BJ (cell line): Measurements from ENCODE around the gene ARID5B. TPM values are rescaled to one million over a fixed set of nuclear protein-coding genes. Genes with fewer than 3 reads are reported as not detected.

ENCODE experiments used
- CTCF ChIA-PET: fragments of 350-600 bp; formaldehyde crosslinking; extraction: SDS; loops from one replicate; lab custom pipeline; 2021; ENCODE audit warnings: antibody characterized with exemption, inconsistent platforms; lab: Yijun Ruan, JAX
- POLR2A ChIA-PET: fragments of 300-600 bp; sonication (Branson Sonifier 250); formaldehyde crosslinking; extraction: SDS; loops from one replicate; lab custom pipeline; 2021; ENCODE audit warnings: antibody characterized with exemption; lab: Charles Lee
- DNase-seq: peaks from one replicate; pipeline ENCODE4 v3.0.0-alpha.2; 2011; ENCODE audit warnings: low read depth
- H3K27me3 ChIP-seq: 2 replicates; pipeline ENCODE4 v1.6.0; 2011; ENCODE audit warnings: low read length; ENCODE audit not compliant: control insufficient read depth, insufficient read depth
- H3K36me3 ChIP-seq: 2 replicates; pipeline ENCODE4 v1.5.1; 2011; ENCODE audit warnings: low read length; ENCODE audit not compliant: control insufficient read depth, insufficient read depth
- H3K4me3 ChIP-seq: 2 replicates; pipeline ENCODE4 v1.5.1; 2011; ENCODE audit warnings: low read depth, mild to moderate bottlenecking, control low read depth, low read length
- polyA plus RNA-seq: library from polyadenylated mRNA; depleted of rRNA; stranded (reverse); fragments of >200 nt; gene quantifications from 2 replicates; pipeline ENCODE4 v1.2.3, GENCODE V29; 2011
- TF ChIP-seq, protein P1 (sequence below): IDR thresholded peaks from 2 replicates; pipeline ENCODE4 v1.5.1; 2011; ENCODE audit warnings: low read depth, mild to moderate bottlenecking, control low read depth, inconsistent platforms, low read length, moderate library complexity; ENCODE audit not compliant: insufficient read depth

ARID5B gene
- polyA plus RNA-seq, 1 experiment = 73.8 TPM

DNA sequence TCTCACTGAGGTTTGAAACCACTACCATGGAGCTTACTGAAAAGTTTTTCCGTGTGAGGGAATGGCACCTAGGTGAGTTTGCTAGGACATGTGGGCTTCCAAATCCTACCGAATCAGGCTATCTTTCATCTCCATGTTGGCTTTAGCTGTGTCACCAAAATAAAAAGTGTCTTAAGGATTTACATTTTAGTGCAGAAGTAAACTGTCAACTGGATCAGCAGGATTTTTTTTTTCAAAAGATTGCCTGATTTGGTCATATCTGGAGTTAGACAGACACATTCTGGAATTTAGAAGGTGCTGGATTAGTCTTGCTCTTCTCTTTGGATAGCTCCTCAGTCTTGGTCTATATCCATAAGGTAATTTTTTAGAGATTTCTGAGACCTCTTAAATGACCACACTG lies 5.5 kb downstream of the ARID5B start:
- ChIA-PET POLR2A (no interaction called here), CTCF (interaction anchor here (0.6 to 2.0 kb wide), 4 partner anchors 10 to 338 kb away, joined by 3 to 6 read pairs (median 5); no protein-coding TSS in a partner anchor)
- no peak for DNase-seq
- H3K4me3 ChIP-seq = no peak overlapping the region
- no peaks in the 10 kb centered on the region for H3K27me3 ChIP-seq
- TF ChIP-seq, protein P1, sequence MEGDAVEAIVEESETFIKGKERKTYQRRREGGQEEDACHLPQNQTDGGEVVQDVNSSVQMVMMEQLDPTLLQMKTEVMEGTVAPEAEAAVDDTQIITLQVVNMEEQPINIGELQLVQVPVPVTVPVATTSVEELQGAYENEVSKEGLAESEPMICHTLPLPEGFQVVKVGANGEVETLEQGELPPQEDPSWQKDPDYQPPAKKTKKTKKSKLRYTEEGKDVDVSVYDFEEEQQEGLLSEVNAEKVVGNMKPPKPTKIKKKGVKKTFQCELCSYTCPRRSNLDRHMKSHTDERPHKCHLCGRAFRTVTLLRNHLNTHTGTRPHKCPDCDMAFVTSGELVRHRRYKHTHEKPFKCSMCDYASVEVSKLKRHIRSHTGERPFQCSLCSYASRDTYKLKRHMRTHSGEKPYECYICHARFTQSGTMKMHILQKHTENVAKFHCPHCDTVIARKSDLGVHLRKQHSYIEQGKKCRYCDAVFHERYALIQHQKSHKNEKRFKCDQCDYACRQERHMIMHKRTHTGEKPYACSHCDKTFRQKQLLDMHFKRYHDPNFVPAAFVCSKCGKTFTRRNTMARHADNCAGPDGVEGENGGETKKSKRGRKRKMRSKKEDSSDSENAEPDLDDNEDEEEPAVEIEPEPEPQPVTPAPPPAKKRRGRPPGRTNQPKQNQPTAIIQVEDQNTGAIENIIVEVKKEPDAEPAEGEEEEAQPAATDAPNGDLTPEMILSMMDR = no peak
- H3K36me3 ChIP-seq = peaks cover 2% of the 10 kb centered on the region

DNA sequence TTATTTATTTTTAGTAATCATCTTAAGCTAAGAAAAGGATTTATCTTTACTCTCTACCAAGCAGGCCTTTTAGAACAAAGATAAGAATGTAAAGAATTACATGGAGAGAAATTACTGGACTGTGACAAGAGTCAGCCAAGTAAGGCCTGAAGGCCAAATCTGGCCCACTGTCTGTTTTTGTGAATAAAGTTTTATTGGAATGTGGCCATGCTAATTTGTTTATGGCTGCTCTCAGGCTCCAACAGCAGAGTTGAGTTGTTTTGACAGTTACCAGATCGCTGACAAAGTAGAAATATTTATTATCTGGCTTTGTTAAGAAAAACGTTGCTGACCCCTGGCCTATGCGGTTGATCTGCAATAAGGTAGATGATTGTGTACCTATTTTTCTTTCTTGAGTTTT lies 6.1 kb downstream of the ARID5B start:
- no peaks in the 10 kb centered on the region for H3K27me3 ChIP-seq
- TF ChIP-seq, protein P1 = no peak
- H3K36me3 ChIP-seq = peaks cover 2% of the 10 kb centered on the region
- CTCF ChIA-PET = no interaction called here
- no peak for DNase-seq
- POLR2A ChIA-PET = no interaction called here
- no peak overlapping the region for H3K4me3 ChIP-seq

- CTCF ChIA-PET = interaction anchor here (1.0 to 1.2 kb wide), 2 partner anchors 62 to 109 kb away, joined by 3 to 4 read pairs; no protein-coding TSS in a partner anchor
- TF ChIP-seq, protein P1 = no peak
- DNase-seq = no peak
- POLR2A ChIA-PET = no interaction called here
- Histone ChIP-seq H3K27me3 (no peaks in the 10 kb centered on the region), H3K36me3 (peaks cover 6% of the 10 kb centered on the region), H3K4me3 (no peak overlapping the region)
Observed at GRCh38 chr10:61910226-61910805, 8.8 kb downstream of the ARID5B start.

DNA sequence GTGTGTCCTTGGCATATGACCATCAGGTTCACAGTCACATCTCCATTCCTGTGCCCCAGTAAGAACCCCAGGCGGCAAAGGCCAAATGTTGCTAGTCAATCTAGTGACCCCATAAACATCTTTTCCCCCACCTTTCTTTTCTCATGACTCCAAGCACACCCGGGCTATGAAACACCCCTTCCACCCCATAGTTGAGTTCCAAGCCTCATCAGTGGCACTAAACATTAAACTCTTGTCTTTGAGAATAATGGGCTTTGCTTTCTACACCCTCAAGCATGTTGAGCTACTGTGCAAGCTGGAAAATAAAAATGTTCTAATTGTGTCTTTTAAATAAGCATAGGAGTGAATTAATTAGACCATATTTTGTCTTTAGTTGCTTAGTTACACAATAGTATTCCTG lies 9.4 kb downstream of the ARID5B start:
- Histone ChIP-seq H3K36me3 (peaks cover 7% of the 10 kb centered on the region), H3K4me3 (no peak overlapping the region), H3K27me3 (no peaks in the 10 kb centered on the region)
- DNase-seq = no peak
- TF ChIP-seq, protein P1 = no peak
- ChIA-PET POLR2A (no interaction called here), CTCF (interaction anchor here (1.0 kb wide), 1 partner anchor 108 kb away, joined by 4 read pairs; no protein-coding TSS in a partner anchor)

GRCh38 chr10:61911425-61911824 lies 9.9 kb downstream of the ARID5B start:
- ChIA-PET POLR2A (no interaction called here), CTCF (no interaction called here)
- no peak for DNase-seq
- TF ChIP-seq, protein P1 = no peak
- Histone ChIP-seq H3K27me3 (no peaks in the 10 kb centered on the region), H3K36me3 (peaks cover 7% of the 10 kb centered on the region), H3K4me3 (no peak overlapping the region)
